Measurements from ENCODE around the gene C19orf47.

C19orf47 gene

DNA sequence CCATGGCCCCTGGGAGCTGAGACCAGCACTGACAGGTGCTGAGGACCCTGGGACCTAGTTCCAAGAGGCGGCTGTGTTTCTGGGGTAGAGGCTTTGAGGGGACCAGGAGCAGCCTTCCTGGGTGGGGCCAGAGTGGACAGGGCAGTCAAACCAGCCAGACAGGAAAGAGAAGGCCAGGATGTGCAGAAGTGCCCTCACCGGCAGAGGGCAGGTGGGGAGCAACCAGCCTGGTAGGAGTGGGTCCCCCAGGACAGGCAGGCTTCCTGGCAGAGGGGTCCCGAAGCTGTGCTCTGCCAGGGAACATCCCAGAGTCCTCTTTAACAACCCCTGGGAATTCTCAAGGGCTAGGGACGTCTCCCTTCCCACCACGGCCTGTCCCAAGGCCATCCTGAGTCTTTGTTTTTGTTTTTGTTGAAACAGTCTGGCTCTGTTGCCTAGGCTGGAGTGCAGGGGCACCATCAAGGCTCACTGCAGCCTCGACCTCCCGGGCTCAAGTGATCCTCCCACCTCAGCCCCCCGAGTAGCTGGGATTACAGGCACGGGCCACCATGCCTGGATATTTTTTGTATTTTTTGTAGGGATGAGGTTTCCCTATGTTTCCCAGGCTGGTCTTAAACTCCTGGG is 44.8 kb upstream of the C19orf47 start:
- Histone ChIP-seq H3K4me3 (no peak overlapping the region), H3K27ac (no peak overlapping the region)
- no peak for DNase-seq (ENCODE audit: low spot score)
- TF ChIP-seq, protein P1, sequence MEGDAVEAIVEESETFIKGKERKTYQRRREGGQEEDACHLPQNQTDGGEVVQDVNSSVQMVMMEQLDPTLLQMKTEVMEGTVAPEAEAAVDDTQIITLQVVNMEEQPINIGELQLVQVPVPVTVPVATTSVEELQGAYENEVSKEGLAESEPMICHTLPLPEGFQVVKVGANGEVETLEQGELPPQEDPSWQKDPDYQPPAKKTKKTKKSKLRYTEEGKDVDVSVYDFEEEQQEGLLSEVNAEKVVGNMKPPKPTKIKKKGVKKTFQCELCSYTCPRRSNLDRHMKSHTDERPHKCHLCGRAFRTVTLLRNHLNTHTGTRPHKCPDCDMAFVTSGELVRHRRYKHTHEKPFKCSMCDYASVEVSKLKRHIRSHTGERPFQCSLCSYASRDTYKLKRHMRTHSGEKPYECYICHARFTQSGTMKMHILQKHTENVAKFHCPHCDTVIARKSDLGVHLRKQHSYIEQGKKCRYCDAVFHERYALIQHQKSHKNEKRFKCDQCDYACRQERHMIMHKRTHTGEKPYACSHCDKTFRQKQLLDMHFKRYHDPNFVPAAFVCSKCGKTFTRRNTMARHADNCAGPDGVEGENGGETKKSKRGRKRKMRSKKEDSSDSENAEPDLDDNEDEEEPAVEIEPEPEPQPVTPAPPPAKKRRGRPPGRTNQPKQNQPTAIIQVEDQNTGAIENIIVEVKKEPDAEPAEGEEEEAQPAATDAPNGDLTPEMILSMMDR (IDR thresholded peaks at IDR 0.05) = no peak

DNA sequence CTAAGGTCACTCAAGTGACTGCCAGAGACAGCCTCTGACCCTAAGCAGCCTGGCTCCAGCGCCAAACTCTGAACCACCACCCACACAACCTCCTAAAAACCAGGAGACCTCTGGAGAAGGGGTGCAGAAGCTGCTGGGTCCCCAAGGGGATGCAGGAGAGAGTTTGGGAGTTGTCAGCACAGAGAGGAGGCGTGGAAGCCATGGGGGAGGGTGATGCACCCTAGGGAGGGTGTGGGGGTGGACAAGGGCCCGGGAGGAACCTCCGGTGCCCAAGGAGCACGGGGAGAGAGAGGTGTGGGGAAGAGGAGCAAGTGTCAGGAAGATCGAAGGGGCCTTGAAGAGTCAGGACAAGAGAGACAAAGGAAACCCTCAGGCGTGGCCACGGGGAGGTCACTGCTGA is 43.9 kb upstream of the C19orf47 start:
- no peak for DNase-seq (ENCODE audit: low spot score)
- Histone ChIP-seq H3K27ac (no peak overlapping the region), H3K4me3 (no peak overlapping the region)
- TF ChIP-seq, protein P1 (IDR thresholded peaks at IDR 0.05) = no peak

DNA sequence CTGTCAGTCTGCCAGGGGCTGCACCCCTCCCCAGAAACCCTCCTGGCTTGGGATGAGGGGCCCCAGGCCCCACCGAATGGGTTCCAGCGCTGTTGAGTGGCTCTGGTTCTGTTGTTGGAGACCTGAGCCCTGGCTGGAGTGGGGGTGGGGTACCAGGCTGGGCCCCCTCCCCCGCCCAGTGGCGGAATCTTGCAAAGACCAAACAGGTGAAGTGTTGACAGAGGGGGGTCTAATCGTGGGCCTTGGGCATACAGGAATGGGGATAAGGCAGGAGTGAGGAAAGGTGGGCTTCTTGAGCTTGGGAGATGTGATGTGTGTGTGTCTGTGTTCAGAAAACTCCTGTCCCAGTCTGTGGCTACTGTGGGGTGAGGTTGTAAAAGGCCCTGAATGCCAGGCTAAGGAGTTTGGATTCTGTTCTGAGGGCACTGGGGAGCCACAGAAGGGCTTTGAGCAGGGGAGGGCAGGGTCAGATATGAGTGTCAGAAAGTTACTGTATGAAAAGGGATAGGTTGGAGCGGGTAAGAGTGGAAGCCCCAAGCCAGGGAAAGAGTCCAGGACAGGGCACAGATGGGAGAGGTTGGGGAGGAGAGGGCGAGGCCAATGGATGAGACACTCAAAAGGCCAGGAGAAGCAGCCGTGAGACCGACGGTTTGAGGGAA is 42.0 kb upstream of the C19orf47 start, which contains the start of gene HIPK4:
Gene HIPK4 (minus strand): TSS at position 98 of the 659 bp plus-strand sequence. CDS start 279 bp downstream, outside the sequence.
- H3K4me3 ChIP-seq = no peak within 1 kb of the TSS
- TF ChIP-seq, protein P1 (IDR thresholded peaks at IDR 0.05) = no peak
- no peak within 1 kb of the TSS for H3K27ac ChIP-seq
- DNase-seq (ENCODE audit: low spot score) = no peak

DNA sequence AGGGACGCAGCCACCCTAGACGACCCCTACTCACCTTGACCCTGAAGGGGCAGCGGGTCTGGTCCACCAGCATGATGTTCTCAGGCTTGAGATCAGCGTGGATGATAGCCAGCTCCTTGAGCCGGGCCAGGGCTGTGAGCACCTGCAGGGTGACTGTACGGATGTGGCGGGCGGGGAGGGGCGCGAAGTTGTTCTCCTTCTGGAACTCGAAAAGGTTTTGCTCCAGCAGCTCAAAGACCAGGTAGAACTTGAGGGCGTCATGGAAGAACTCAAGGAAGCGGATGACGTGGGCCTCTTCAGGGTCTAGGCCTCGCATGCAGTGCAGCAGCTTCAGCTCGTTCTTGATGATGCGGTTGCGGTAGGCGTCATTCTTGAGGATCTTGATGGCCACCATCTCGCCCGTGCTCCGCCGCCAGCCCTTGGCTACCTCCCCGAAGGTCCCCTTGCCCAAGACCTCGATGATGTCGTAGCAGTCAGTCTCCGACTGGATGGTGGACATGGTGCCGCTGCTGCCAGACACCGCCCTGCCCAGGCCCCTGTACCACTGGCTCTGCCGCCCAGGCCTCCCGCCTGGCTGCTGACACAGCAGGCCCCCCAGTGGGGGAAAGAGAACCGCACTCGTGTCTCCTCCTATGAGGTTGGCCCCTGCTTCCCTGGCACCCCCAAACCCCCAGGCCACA is 41.3 kb upstream of the C19orf47 start:
- TF ChIP-seq, protein P1 (IDR thresholded peaks at IDR 0.05) = no peak
- Histone ChIP-seq H3K27ac (no peak overlapping the region), H3K4me3 (no peak overlapping the region)
- DNase-seq (ENCODE audit: low spot score) = no peak

DNA sequence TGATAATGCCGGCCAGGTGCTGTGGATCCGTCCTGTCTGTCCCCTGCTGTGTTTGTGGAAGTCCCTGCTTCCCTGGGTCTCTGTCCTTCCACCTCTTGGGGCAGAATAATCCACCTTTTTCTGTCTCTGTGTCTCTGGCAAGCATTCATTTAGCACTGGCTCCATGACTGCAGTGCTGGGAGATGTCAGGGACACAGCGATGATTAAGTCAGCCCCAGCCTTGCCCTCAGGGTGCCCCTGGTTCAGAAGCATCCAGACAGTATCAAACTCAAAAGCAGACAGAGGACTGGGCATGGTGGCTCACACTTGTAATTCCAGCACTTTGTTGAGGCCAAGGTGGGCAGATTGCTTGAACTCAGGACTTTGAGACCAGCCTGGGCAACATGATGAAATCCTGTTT is 40.3 kb upstream of the C19orf47 start:
- H3K27ac ChIP-seq = no peak overlapping the region
- no peak for DNase-seq (ENCODE audit: low spot score)
- H3K4me3 ChIP-seq = no peak overlapping the region
- TF ChIP-seq, protein P1 (IDR thresholded peaks at IDR 0.05) = no peak

DNA sequence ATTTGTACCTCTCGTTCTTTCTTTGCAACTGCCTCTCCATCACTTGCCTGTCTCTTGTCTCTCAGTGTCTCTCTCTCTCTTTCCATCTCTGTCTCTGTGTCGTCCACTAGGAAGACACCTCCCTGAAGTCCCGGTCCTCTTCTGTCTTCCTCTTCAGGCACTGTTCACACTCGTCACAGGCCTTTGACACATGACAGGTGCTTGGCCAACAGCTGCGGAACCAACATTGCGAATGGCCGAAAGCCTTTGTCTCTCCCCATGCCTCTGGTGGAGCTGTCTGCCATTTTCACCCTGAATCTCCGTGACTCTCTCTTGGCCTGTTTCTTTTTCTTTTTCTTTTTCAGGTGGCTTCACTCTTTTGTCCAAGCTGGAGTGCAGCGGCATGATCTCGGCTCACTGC is 39.0 kb upstream of the C19orf47 start:
- Histone ChIP-seq H3K4me3 (no peak overlapping the region), H3K27ac (no peak overlapping the region)
- no peak for DNase-seq (ENCODE audit: low spot score)
- TF ChIP-seq, protein P1 (IDR thresholded peaks at IDR 0.05) = no peak
